Left lobe of liver (tissue), 2 donors: ENCODE data around the gene ZNF234. TPM values are rescaled to one million over a fixed set of nuclear protein-coding genes. Genes with fewer than 3 reads are reported as not detected.
"Not testable (repeated sequence)": the region's sequence is repeated elsewhere in the genome, so short reads cannot be mapped to it uniquely, and the experiment has no call there.

Source experiments
- ATAC-seq: fragments of 200-7000 bp; cut with Tn5 transposase; one replicate; pipeline ENCODE4 v1.9.1; 2020; ENCODE audit warnings: mild to moderate bottlenecking, moderate library complexity
- DNase-seq: peaks from one replicate; pipeline ENCODE4 v3.0.0-alpha.2; 2020; ENCODE audit warnings: low spot score
- total RNA-seq: library from RNA; stranded (reverse); gene quantifications from one replicate; pipeline ENCODE4 v1.2.1, GENCODE V29; 2021
- donor health status: DM: no; HTN: no; CAD: no; lungs with moderate emphysema.
- donor health status: DM: no; HTN: yes; CAD: no.

ZNF234 gene
- total RNA-seq, 1 donor from 2014 or later: 3.6 TPM

GRCh38 chr19:44176590-44176989 is 35.2 kb downstream of the ZNF234 start:
- ATAC-seq (no peak), DNase-seq (no peak)

- ATAC-seq: no peak
- no peak for DNase-seq
These were observed 39.6 kb downstream of the ZNF234 start for GRCh38 chr19:44180968-44181367.

GRCh38 chr19:44182145-44182544 is 40.8 kb downstream of the ZNF234 start:
- DNase-seq (no peak), ATAC-seq (no peak)

- DNase-seq (no peak), ATAC-seq (no peak)
These were observed 48.7 kb downstream of the ZNF234 start for GRCh38 chr19:44190020-44190419.

GRCh38 chr19:44192127-44192526 is 50.8 kb downstream of the ZNF234 start:
- ATAC-seq (no peak), DNase-seq (no peak)

- no peak for DNase-seq
- no peak for ATAC-seq
These were observed 55.4 kb downstream of the ZNF234 start for GRCh38 chr19:44196772-44197171.

GRCh38 chr19:44202470-44202869 is 61.1 kb downstream of the ZNF234 start:
- DNase-seq (no peak), ATAC-seq (no peak)

- no peak for DNase-seq
- ATAC-seq: no peak
These were observed 61.6 kb downstream of the ZNF234 start for GRCh38 chr19:44202974-44203373.

- not testable (repeated sequence) for ATAC-seq, DNase-seq
These were observed 62.5 kb downstream of the ZNF234 start for GRCh38 chr19:44203877-44204276.

GRCh38 chr19:44204772-44205171 is 63.4 kb downstream of the ZNF234 start:
- ATAC-seq: no peak

GRCh38 chr19:44207126-44207803 is 65.9 kb downstream of the ZNF234 start:
- DNase-seq: peak; percentile 92
- peak; percentile 96 for ATAC-seq

More at GRCh38 chr19:44204772-44205171, 63.4 kb downstream of the ZNF234 start:
- DNase-seq: no peak

Other genes with a start within 250 kb of the ZNF234 start
- 3.3 TPM for gene ZNF45, start 206.3 kb upstream of the ZNF234 start, total RNA-seq
- 2.9 TPM for gene ZNF221, start 190.3 kb upstream of the ZNF234 start, total RNA-seq
- gene ZNF155, start 157.4 kb upstream of the ZNF234 start, total RNA-seq: 2.7 TPM
- 1.7 TPM for gene ZNF230, start 138.6 kb upstream of the ZNF234 start, total RNA-seq
- 0.96 TPM for gene ZNF222, start 116.2 kb upstream of the ZNF234 start, total RNA-seq
- gene ZNF223, start 89.5 kb upstream of the ZNF234 start, total RNA-seq: 1.2 TPM
- gene ZNF284, start 69.4 kb upstream of the ZNF234 start, total RNA-seq: 0.68 TPM
- gene ZNF224, start 47.2 kb upstream of the ZNF234 start, total RNA-seq: 9.7 TPM
- 1.8 TPM for gene ZNF225, start 28.2 kb upstream of the ZNF234 start, total RNA-seq
- 8.3 TPM for gene ZNF226, start 23.5 kb downstream of the ZNF234 start, total RNA-seq
- 6.0 TPM for gene ZNF227, start 71.0 kb downstream of the ZNF234 start, total RNA-seq
- not detected for gene ZNF233, start 118.3 kb downstream of the ZNF234 start, total RNA-seq
- gene ZNF235, start 163.5 kb downstream of the ZNF234 start, total RNA-seq: 2.5 TPM
- 1.1 TPM for gene ZNF112, start 215.1 kb downstream of the ZNF234 start, total RNA-seq